Caco-2 (cell line): ENCODE results near the gene FAM200B. TPM values are rescaled to one million over a fixed set of nuclear protein-coding genes. Genes with fewer than 3 reads are reported as not detected.
A peak's percentile ranks its signal among the peaks of the same experiment; 100 is the strongest.

Experiments
- BruUV-seq: library from RNA; stranded (reverse); fragments of 400-500 nt; replicated peaks from 2 replicates; lab custom pipeline; 2021; lab: Mats Ljungman, UMichigan
- CTCF ChIA-PET: fragments of 300-600 bp; sonication (Branson Sonifier 250); formaldehyde crosslinking; loops from one replicate; lab custom pipeline; 2022; ENCODE audit warnings: antibody characterized with exemption; lab: Charles Lee
- POLR2A ChIA-PET: fragments of 300-600 bp; sonication (Branson Sonifier 250); formaldehyde crosslinking; loops from one replicate; lab custom pipeline; 2022; ENCODE audit warnings: antibody characterized with exemption; lab: Charles Lee
- DNase-seq, 2 experiments: peaks; one replicate each; pipeline versions ENCODE4 v3.0.0 to v3.0.0-alpha.2; 2020 to 2022
- H3K27me3 ChIP-seq: replicated peaks from 2 replicates; pipeline ENCODE4 v1.6.0; 2011; ENCODE audit warnings: low read length; ENCODE audit not compliant: control insufficient read depth, insufficient read depth
- H3K36me3 ChIP-seq: 2 replicates; pipeline ENCODE4 v1.5.1; 2011; ENCODE audit warnings: low read length; ENCODE audit not compliant: control insufficient read depth, insufficient read depth
- H3K4me1 ChIP-seq: fragments of 250-450 bp; sonication (Bioruptor Pico); 2 replicates; pipeline ENCODE4 v1.5.1; 2020; ENCODE audit warnings: mild to moderate bottlenecking
- H3K4me3 ChIP-seq: 2 replicates; pipeline ENCODE4 v1.5.1; 2011; ENCODE audit warnings: low read depth, mild to moderate bottlenecking, control low read depth, low read length
- H3K9me3 ChIP-seq: fragments of 250-450 bp; sonication (Bioruptor Pico); 2 replicates; pipeline ENCODE4 v1.5.1; 2020; ENCODE audit warnings: mild to moderate bottlenecking, moderate library complexity
- H3K27ac Mint-ChIP-seq: one replicate; pipeline ENCODE4 v1.8.0; 2022; ENCODE audit warnings: mixed read lengths; ENCODE audit not compliant: unreplicated experiment
- H3K27me3 Mint-ChIP-seq: one replicate; pipeline ENCODE4 v1.8.0; 2022; ENCODE audit warnings: mixed read lengths; ENCODE audit not compliant: insufficient read depth, unreplicated experiment
- H3K36me3 Mint-ChIP-seq: one replicate; pipeline ENCODE4 v1.8.0; 2022; ENCODE audit warnings: mild to moderate bottlenecking, mixed read lengths; ENCODE audit not compliant: insufficient read depth, unreplicated experiment
- H3K4me1 Mint-ChIP-seq: one replicate; pipeline ENCODE4 v1.8.0; 2022; ENCODE audit warnings: low read depth, mixed read lengths; ENCODE audit not compliant: unreplicated experiment
- H3K4me3 Mint-ChIP-seq: one replicate; pipeline ENCODE4 v1.8.0; 2022; ENCODE audit warnings: mild to moderate bottlenecking, moderate library complexity, mixed read lengths; ENCODE audit not compliant: unreplicated experiment
- H3K9me3 Mint-ChIP-seq: one replicate; pipeline ENCODE4 v1.8.0; 2022; ENCODE audit warnings: mixed read lengths; ENCODE audit not compliant: unreplicated experiment
- intact Hi-C: fragments of 100-400 bp; cut with micrococcal nuclease; formaldehyde crosslinking; loops from one replicate; pipeline ENCODE4 v1.10.0; 2022; ENCODE audit not compliant: unreplicated experiment
- total RNA-seq: library from RNA; stranded (reverse); gene quantifications from 2 replicates; pipeline ENCODE4 v1.2.3, GENCODE V29; 2022
- TF ChIP-seq, protein P1 (sequence below), 2 experiments: fragments of 200-600 bp in 1 of 2; IDR thresholded peaks; 1 replicate in 1 of 2; 2 replicates in 1 of 2; pipeline versions ENCODE4 v1.5.1 to v1.8.0; 2011 to 2022; ENCODE audit warnings: antibody characterized with exemption in 1 of 2, control low read depth in 1 of 2, inconsistent platforms in 1 of 2, low read depth in 1 of 2, low read length in 1 of 2, mild to moderate bottlenecking in 1 of 2, moderate library complexity in 1 of 2; ENCODE audit not compliant: insufficient read depth in 1 of 2, severe bottlenecking in 1 of 2, unreplicated experiment in 1 of 2

The FAM200B gene
- total RNA-seq, 1 experiment from 2014 or later = 15.5 TPM

DNA sequence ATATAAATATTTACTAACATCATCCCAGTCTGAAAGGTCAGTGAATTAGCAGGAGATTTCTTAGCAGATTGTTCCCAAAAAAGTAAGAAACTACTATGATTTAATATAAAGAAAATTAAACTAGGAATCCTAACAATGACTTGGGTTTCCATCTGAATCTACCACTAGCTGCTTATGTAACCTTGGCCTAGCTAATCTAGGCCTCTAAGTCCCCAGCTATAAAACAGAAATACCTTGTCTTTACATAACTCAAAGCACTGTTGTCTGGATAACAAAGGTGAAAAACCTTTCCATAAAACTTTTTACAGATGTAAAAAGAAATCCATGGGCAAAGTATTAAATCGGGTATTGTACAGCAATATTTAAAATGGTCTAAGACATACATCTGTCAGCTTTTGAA, 29.4 kb upstream of the FAM200B start:
- Histone ChIP-seq H3K36me3 (no peaks in the 10 kb centered on the region), H3K9me3 (no peaks in the 10 kb centered on the region), H3K4me3 (no peak overlapping the region), H3K4me1 (peaks cover 14% of the 10 kb centered on the region), H3K27me3 (no peaks in the 10 kb centered on the region)
- no peak overlapping the region for H3K27ac Mint-ChIP-seq
- peaks cover 14% of the 10 kb centered on the region for H3K4me1 Mint-ChIP-seq
- H3K4me3 Mint-ChIP-seq = no peak overlapping the region
- H3K27me3 Mint-ChIP-seq = no peaks in the 10 kb centered on the region
- H3K36me3 Mint-ChIP-seq = peaks cover 23% of the 10 kb centered on the region
- no peak for DNase-seq
- H3K9me3 Mint-ChIP-seq = no peaks in the 10 kb centered on the region
- TF ChIP-seq, protein P1, sequence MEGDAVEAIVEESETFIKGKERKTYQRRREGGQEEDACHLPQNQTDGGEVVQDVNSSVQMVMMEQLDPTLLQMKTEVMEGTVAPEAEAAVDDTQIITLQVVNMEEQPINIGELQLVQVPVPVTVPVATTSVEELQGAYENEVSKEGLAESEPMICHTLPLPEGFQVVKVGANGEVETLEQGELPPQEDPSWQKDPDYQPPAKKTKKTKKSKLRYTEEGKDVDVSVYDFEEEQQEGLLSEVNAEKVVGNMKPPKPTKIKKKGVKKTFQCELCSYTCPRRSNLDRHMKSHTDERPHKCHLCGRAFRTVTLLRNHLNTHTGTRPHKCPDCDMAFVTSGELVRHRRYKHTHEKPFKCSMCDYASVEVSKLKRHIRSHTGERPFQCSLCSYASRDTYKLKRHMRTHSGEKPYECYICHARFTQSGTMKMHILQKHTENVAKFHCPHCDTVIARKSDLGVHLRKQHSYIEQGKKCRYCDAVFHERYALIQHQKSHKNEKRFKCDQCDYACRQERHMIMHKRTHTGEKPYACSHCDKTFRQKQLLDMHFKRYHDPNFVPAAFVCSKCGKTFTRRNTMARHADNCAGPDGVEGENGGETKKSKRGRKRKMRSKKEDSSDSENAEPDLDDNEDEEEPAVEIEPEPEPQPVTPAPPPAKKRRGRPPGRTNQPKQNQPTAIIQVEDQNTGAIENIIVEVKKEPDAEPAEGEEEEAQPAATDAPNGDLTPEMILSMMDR (IDR thresholded peaks at IDR 0.05; ENCODE audit: insufficient read depth in 1 of 2, low read depth in 1 of 2, low read length in 1 of 2, severe bottlenecking in 1 of 2, unreplicated experiment in 1 of 2) = no peak
- POLR2A ChIA-PET = interaction anchor here (1.0 kb wide), 1 partner anchor 29 kb away, joined by 3 read pairs; the partner anchor contains the start of gene FAM200B
- CTCF ChIA-PET = no interaction called here
- BruUV-seq = no TSS peak
- intact Hi-C loops = loop anchor here (10.0 kb wide), 1 partner anchor 417 kb away; no protein-coding TSS in a partner anchor

DNA sequence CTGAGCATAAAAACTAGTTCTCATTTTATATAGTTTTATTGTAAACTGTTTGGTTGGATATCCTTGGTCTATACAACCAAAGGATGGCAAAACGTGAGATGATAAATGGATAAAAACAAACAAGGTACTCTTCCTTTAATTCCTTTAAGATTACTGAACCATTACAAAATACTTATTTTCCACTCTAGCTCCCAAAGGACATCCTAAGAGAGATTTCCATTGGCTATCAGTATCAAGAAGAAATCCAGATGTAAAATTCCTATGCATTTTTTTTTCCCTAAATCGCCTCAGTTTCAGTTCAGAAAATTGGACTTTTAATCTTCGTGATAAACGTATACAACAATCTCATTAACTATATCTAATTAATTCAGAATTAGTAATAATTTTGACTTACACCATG, 28.8 kb upstream of the FAM200B start:
- ChIA-PET CTCF (no interaction called here), POLR2A (interaction anchor here (1.0 kb wide), 1 partner anchor 28 kb away, joined by 3 read pairs; the partner anchor contains the start of gene FAM200B)
- Mint-ChIP-seq H3K9me3 (no peaks in the 10 kb centered on the region), H3K4me3 (peak overlapping the region; percentile 95), H3K27ac (no peak overlapping the region), H3K27me3 (no peaks in the 10 kb centered on the region), H3K4me1 (peaks cover 14% of the 10 kb centered on the region), H3K36me3 (peaks cover 23% of the 10 kb centered on the region)
- Histone ChIP-seq H3K9me3 (no peaks in the 10 kb centered on the region), H3K4me1 (peaks cover 14% of the 10 kb centered on the region), H3K4me3 (no peak overlapping the region), H3K36me3 (no peaks in the 10 kb centered on the region), H3K27me3 (no peaks in the 10 kb centered on the region)
- intact Hi-C loops = loop anchor here (10.0 kb wide), 1 partner anchor 418 kb away; no protein-coding TSS in a partner anchor
- BruUV-seq = no TSS peak
- TF ChIP-seq, protein P1 (IDR thresholded peaks at IDR 0.05; ENCODE audit: insufficient read depth in 1 of 2, low read depth in 1 of 2, low read length in 1 of 2, severe bottlenecking in 1 of 2, unreplicated experiment in 1 of 2) = no peak
- DNase-seq = no peak

DNA sequence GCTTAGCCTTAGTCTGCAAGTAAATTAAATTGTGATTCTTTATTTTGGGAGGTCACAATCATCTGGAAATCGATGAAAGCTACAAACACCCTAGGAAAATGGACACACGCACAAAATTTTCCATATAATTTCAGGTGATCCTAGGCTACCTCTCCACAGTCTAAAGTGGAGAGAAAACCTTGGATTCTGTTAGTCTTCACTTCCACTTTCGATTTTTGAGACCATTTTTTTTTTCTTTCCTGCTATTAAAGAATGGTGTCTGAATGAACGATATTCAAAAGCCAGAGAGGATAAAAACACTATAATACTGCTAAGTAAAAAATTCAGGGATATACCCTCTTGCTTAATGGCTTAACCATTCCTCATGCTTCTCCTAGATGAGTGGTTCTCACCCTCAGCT, 28.2 kb upstream of the FAM200B start:
- Mint-ChIP-seq H3K36me3 (peaks cover 23% of the 10 kb centered on the region), H3K4me1 (peaks cover 14% of the 10 kb centered on the region), H3K27ac (peak overlapping the region; percentile 99), H3K27me3 (no peaks in the 10 kb centered on the region), H3K4me3 (peak overlapping the region; percentile 95), H3K9me3 (no peaks in the 10 kb centered on the region)
- POLR2A ChIA-PET = no interaction called here
- H3K4me3 ChIP-seq = peak overlapping the region; percentile 65
- no peaks in the 10 kb centered on the region for H3K36me3 ChIP-seq
- intact Hi-C loops = loop anchor here (10.0 kb wide), 1 partner anchor 419 kb away; no protein-coding TSS in a partner anchor
- H3K9me3 ChIP-seq = no peaks in the 10 kb centered on the region
- peaks cover 14% of the 10 kb centered on the region for H3K4me1 ChIP-seq
- BruUV-seq = no TSS peak
- TF ChIP-seq, protein P1 (IDR thresholded peaks at IDR 0.05; ENCODE audit: insufficient read depth in 1 of 2, low read depth in 1 of 2, low read length in 1 of 2, severe bottlenecking in 1 of 2, unreplicated experiment in 1 of 2) = no peak
- CTCF ChIA-PET = interaction anchor here (2.6 kb wide), 1 partner anchor 174 kb away, joined by 13 read pairs; no protein-coding TSS in a partner anchor
- DNase-seq = no peak
- H3K27me3 ChIP-seq = no peaks in the 10 kb centered on the region
